GM19238 (cell line): ENCODE results near the gene UST.
A peak's percentile ranks its signal among the peaks of the same experiment; 100 is the strongest.
"Not testable (repeated sequence)": the region's sequence is repeated elsewhere in the genome, so short reads cannot be mapped to it uniquely, and the experiment has no call there.

Experiments
- DNase-seq: peaks from one replicate; pipeline ENCODE4 v3.0.0; 2011; ENCODE audit warnings: low spot score; ENCODE audit not compliant: insufficient read length

Gene UST

GRCh38 chr6:148836751-148837150 is 89.9 kb downstream of the UST start:
- no peak for DNase-seq

GRCh38 chr6:148837941-148838340 is 91.1 kb downstream of the UST start:
- DNase-seq: no peak

GRCh38 chr6:148839044-148839443 is 92.2 kb downstream of the UST start:
- no peak for DNase-seq

- DNase-seq: no peak
Measured at GRCh38 chr6:148840256-148840655, 93.4 kb downstream of the UST start.

GRCh38 chr6:148842296-148843019 is 95.6 kb downstream of the UST start:
- DNase-seq: no peak

GRCh38 chr6:148845464-148845863 is 98.6 kb downstream of the UST start:
- no peak for DNase-seq

- DNase-seq: no peak
Measured at GRCh38 chr6:148846778-148847761, 100.2 kb downstream of the UST start.

- no peak for DNase-seq
Measured at GRCh38 chr6:148848915-148849314, 102.1 kb downstream of the UST start.

- DNase-seq: not testable (repeated sequence)
Measured at GRCh38 chr6:148849449-148849848, 102.6 kb downstream of the UST start.

GRCh38 chr6:148850964-148851363 is 104.1 kb downstream of the UST start:
- DNase-seq: no peak

GRCh38 chr6:148851683-148852556 is 105.1 kb downstream of the UST start:
- DNase-seq: no peak

GRCh38 chr6:148852688-148853087 is 105.9 kb downstream of the UST start:
- no peak for DNase-seq

GRCh38 chr6:148853113-148853512 is 106.3 kb downstream of the UST start:
- DNase-seq: not testable (repeated sequence)

GRCh38 chr6:148854096-148854495 is 107.3 kb downstream of the UST start:
- DNase-seq: no peak

GRCh38 chr6:148854992-148855391 is 108.2 kb downstream of the UST start:
- no peak for DNase-seq

- no peak for DNase-seq
Measured at GRCh38 chr6:148855744-148856143, 108.9 kb downstream of the UST start.

GRCh38 chr6:148857798-148858390 is 111.1 kb downstream of the UST start:
- no peak for DNase-seq

- DNase-seq: not testable (repeated sequence)
Measured at GRCh38 chr6:148864132-148864531, 117.3 kb downstream of the UST start.

GRCh38 chr6:148864941-148865340 is 118.1 kb downstream of the UST start:
- DNase-seq: no peak

GRCh38 chr6:148866657-148867268 is 119.9 kb downstream of the UST start:
- peak; percentile 19 for DNase-seq

- no peak for DNase-seq
Measured at GRCh38 chr6:148867862-148868261, 121.0 kb downstream of the UST start.
